ENCODE measurements around the gene DUSP28.

DNA sequence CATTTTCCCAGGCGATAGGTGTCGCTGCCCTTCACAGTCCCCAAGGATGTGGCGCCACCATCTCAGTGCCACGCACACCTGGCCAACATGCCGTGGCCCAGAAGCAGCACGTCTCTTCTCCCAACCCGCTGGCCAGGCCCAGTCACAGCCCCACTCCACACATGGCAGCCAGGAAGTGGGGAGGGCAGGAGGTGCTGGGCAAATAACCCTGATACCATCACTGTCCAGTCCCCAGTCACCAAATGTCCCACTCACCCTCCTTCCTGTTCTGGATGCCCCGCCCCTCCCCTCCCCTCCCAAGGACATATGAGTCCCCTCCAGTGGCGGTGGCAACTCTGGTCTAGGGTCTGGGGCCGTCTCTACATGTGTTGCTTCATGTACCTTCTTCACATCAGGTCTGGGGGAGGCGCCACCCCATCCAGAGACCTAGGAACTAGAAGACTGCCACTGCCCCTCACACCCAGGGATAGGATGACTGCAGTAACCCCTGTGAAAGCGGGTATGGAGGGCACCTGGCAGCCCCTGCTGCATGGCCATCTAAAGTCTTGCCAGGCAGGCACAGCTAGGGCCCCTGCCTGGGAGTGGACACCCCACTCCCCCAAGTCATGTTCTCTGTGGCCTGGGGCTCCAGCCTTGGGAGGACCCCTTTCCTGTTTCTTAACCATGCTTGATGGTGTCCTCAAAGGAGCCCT, 19.1 kb downstream of the DUSP28 start:
- TF ChIP-seq CTCF (IDR thresholded peaks at IDR 0.05) (no peak), EZH2 (IDR thresholded peaks at IDR 0.05) (no peak)
